Measurements from ENCODE around the gene C4orf36. TPM values are rescaled to one million over a fixed set of nuclear protein-coding genes. Genes with fewer than 3 reads are reported as not detected.

Gene C4orf36
- total and polyA plus RNA-seq, 2 donors (not counting 3 experiments of a cell fraction or from before 2014, with no cell fraction given), result 0.66 TPM; not detected in 1

GRCh38 chr4:86855572-86855971, 36.6 kb downstream of the C4orf36 start:
- peak; percentile 21 for DNase-seq (ENCODE audit: low read depth, low spot score)
- TF ChIP-seq JUN (IDR thresholded peaks at IDR 0.05; ENCODE audit: borderline replicate concordance, insufficient read depth, insufficient read length, low read depth) (no peak), FOS (IDR thresholded peaks at IDR 0.05; ENCODE audit: borderline replicate concordance, insufficient read depth, low read length) (peak; percentile 36), POLR2A (IDR thresholded peaks at IDR 0.05; ENCODE audit: low read depth, low read length) (no peak)
- CTCF ChIA-PET, result interaction anchor here (0.7 kb wide), 1 partner anchor 17 kb away, joined by 3 read pairs; no protein-coding TSS in a partner anchor
- Histone ChIP-seq H3K79me2 (ENCODE audit: control insufficient read depth, insufficient read depth, low read length) (no peaks in the 10 kb centered on the region), H3K36me3 (ENCODE audit: control insufficient read depth in 2 of 2, extremely low read depth in 1 of 2, insufficient read depth in 2 of 2, low read length in 2 of 2) (no peaks in the 10 kb centered on the region), H3K4me3 (replicated peaks in 1 of 3; ENCODE audit: insufficient read depth in 1 of 3, low read depth in 1 of 3, low read length in 3 of 3) (no peak overlapping the region), H4K20me1 (replicated peaks; ENCODE audit: control insufficient read depth, extremely low read depth, insufficient read depth, low read length) (no peaks in the 10 kb centered on the region), H3K4me1 (ENCODE audit: control insufficient read depth, extremely low read depth, insufficient read depth, low read length) (no peaks in the 10 kb centered on the region), H3K27ac (ENCODE audit: insufficient read depth, low read depth, low read length) (no peak overlapping the region), H3K9me1 (replicated peaks; ENCODE audit: control insufficient read depth, extremely low read depth, insufficient read depth, low read length) (no peaks in the 10 kb centered on the region), H3K4me2 (ENCODE audit: insufficient read depth, low read length) (no peak overlapping the region), H3K9ac (replicated peaks; ENCODE audit: extremely low read depth, insufficient read depth, low read length) (no peak overlapping the region), H2AFZ (ENCODE audit: low read depth, low read length) (no peak overlapping the region), H3K9me3 (replicated peaks; ENCODE audit: control insufficient read depth, insufficient read depth, low read length) (no peaks in the 10 kb centered on the region), H3K27me3 (ENCODE audit: control insufficient read depth in 2 of 2, insufficient read depth in 2 of 2, low read length in 2 of 2) (no peaks in the 10 kb centered on the region)
- intact Hi-C loops (cut with micrococcal nuclease), result no loop called here
- POLR2A ChIA-PET, result no interaction called here
- dilution Hi-C loops (cut with MboI; ENCODE audit: extremely low pct_ligation_motif_present, low sequenced_read_pairs), result no loop called here
- FAIRE-seq, result peak; percentile 31
- no TSS peak for BruUV-seq (replicated peaks)

- dilution Hi-C loops (cut with MboI; ENCODE audit: extremely low pct_ligation_motif_present, low sequenced_read_pairs), result no loop called here
- H3K27ac ChIP-seq (ENCODE audit: insufficient read depth, low read depth, low read length), result no peak overlapping the region
- H3K4me1 ChIP-seq (ENCODE audit: control insufficient read depth, extremely low read depth, insufficient read depth, low read length), result no peaks in the 10 kb centered on the region
- no peak overlapping the region for H3K4me3 ChIP-seq (replicated peaks in 1 of 3; ENCODE audit: insufficient read depth in 1 of 3, low read depth in 1 of 3, low read length in 3 of 3)
- H2AFZ ChIP-seq (ENCODE audit: low read depth, low read length), result no peak overlapping the region
- peaks cover 0 to 2% of the 10 kb centered on the region in 2 experiments for H3K27me3 ChIP-seq (ENCODE audit: control insufficient read depth in 2 of 2, insufficient read depth in 2 of 2, low read length in 2 of 2)
- H3K9ac ChIP-seq (replicated peaks; ENCODE audit: extremely low read depth, insufficient read depth, low read length), result no peak overlapping the region
- no peaks in the 10 kb centered on the region for H3K36me3 ChIP-seq (ENCODE audit: control insufficient read depth in 2 of 2, extremely low read depth in 1 of 2, insufficient read depth in 2 of 2, low read length in 2 of 2)
- no peak for TF ChIP-seq FOS (IDR thresholded peaks at IDR 0.05; ENCODE audit: borderline replicate concordance, insufficient read depth, low read length)
- TF ChIP-seq JUN (IDR thresholded peaks at IDR 0.05; ENCODE audit: borderline replicate concordance, insufficient read depth, insufficient read length, low read depth), result no peak
- TF ChIP-seq MYC (IDR thresholded peaks at IDR 0.05; ENCODE audit: low read depth, low read length), result no peak
- TF ChIP-seq GATA2 (IDR thresholded peaks at IDR 0.05; ENCODE audit: insufficient read depth, insufficient read length, low read depth, low read length), result no peak
- TF ChIP-seq POLR2AphosphoS5 (IDR thresholded peaks at IDR 0.05; ENCODE audit: insufficient read depth, low read depth, low read length), result no peak
- no peak for TF ChIP-seq MAX (IDR thresholded peaks at IDR 0.05; ENCODE audit: insufficient read depth, insufficient read length)
- no peak for TF ChIP-seq CTCF (IDR thresholded peaks at IDR 0.05; ENCODE audit: extremely low read depth in 1 of 2, insufficient read depth in 1 of 2, low read depth in 1 of 2, low read length in 2 of 2)
- no peak for TF ChIP-seq POLR2A (IDR thresholded peaks at IDR 0.05; ENCODE audit: low read depth, low read length)
- POLR2A ChIA-PET, result no interaction called here
- CTCF ChIA-PET, result no interaction called here
- H3K9me3 ChIP-seq (replicated peaks; ENCODE audit: control insufficient read depth, insufficient read depth, low read length), result no peaks in the 10 kb centered on the region
- no peak for FAIRE-seq
- H3K79me2 ChIP-seq (ENCODE audit: control insufficient read depth, insufficient read depth, low read length), result no peaks in the 10 kb centered on the region
- no TSS peak for BruUV-seq (replicated peaks)
- DNase-seq (ENCODE audit: low read depth, low spot score), result no peak
- intact Hi-C loops (cut with micrococcal nuclease), result no loop called here
- no peaks in the 10 kb centered on the region for H4K20me1 ChIP-seq (replicated peaks; ENCODE audit: control insufficient read depth, extremely low read depth, insufficient read depth, low read length)
- H3K4me2 ChIP-seq (ENCODE audit: insufficient read depth, low read length), result no peak overlapping the region
- no peaks in the 10 kb centered on the region for H3K9me1 ChIP-seq (replicated peaks; ENCODE audit: control insufficient read depth, extremely low read depth, insufficient read depth, low read length)
Measured at GRCh38 chr4:86853209-86853608, 39.0 kb downstream of the C4orf36 start.
